GM18861 (cell line): ENCODE results near the gene CDS1.
"Not testable (repeated sequence)": the region's sequence is repeated elsewhere in the genome, so short reads cannot be mapped to it uniquely, and the experiment has no call there.

Experiments
- ATAC-seq: cut with Tn5 transposase; IDR thresholded peaks from one replicate; pipeline ENCODE4 v1.9.1; 2021; ENCODE audit not compliant: unreplicated experiment

Gene CDS1

GRCh38 chr4:84606645-84607044 lies 23.7 kb downstream of the CDS1 start:
- no peak for ATAC-seq

- ATAC-seq: no peak
Measured at GRCh38 chr4:84611531-84611930, 28.6 kb downstream of the CDS1 start.

GRCh38 chr4:84614891-84615290 lies 32.0 kb downstream of the CDS1 start:
- no peak for ATAC-seq

GRCh38 chr4:84615355-84615754 lies 32.4 kb downstream of the CDS1 start:
- ATAC-seq: no peak

- no peak for ATAC-seq
Measured at GRCh38 chr4:84622959-84623358, 40.0 kb downstream of the CDS1 start.

GRCh38 chr4:84623661-84624060 lies 40.7 kb downstream of the CDS1 start:
- ATAC-seq: no peak

GRCh38 chr4:84626673-84627072 lies 43.7 kb downstream of the CDS1 start:
- ATAC-seq: no peak

- ATAC-seq: no peak
Measured at GRCh38 chr4:84631573-84631972, 48.6 kb downstream of the CDS1 start.

GRCh38 chr4:84632092-84632491 lies 49.2 kb downstream of the CDS1 start:
- ATAC-seq: no peak

- no peak for ATAC-seq
Measured at GRCh38 chr4:84634961-84635360, 52.0 kb downstream of the CDS1 start.

GRCh38 chr4:84638092-84638491 lies 55.2 kb downstream of the CDS1 start:
- no peak for ATAC-seq

- no peak for ATAC-seq
Measured at GRCh38 chr4:84639145-84639544, 56.2 kb downstream of the CDS1 start.

GRCh38 chr4:84644087-84644486 lies 61.2 kb downstream of the CDS1 start:
- no peak for ATAC-seq

GRCh38 chr4:84647312-84647884 lies 64.5 kb downstream of the CDS1 start:
- no peak for ATAC-seq

- ATAC-seq: no peak
Measured at GRCh38 chr4:84648178-84648577, 65.3 kb downstream of the CDS1 start.

- no peak for ATAC-seq
Measured at GRCh38 chr4:84648863-84649647, 66.1 kb downstream of the CDS1 start.

- ATAC-seq: no peak
Measured at GRCh38 chr4:84651499-84651898, 68.6 kb downstream of the CDS1 start.

- ATAC-seq: no peak
Measured at GRCh38 chr4:84652478-84652877, 69.6 kb downstream of the CDS1 start.

GRCh38 chr4:84660606-84661005 lies 77.7 kb downstream of the CDS1 start:
- ATAC-seq: no peak

GRCh38 chr4:84661191-84661939 lies 78.4 kb downstream of the CDS1 start:
- no peak for ATAC-seq

- not testable (repeated sequence) for ATAC-seq
Measured at GRCh38 chr4:84664767-84665166, 81.8 kb downstream of the CDS1 start.

- no peak for ATAC-seq
Measured at GRCh38 chr4:84666439-84666838, 83.5 kb downstream of the CDS1 start.
